HepG2 (cell line): ENCODE results near the gene METTL6. TPM values are rescaled to one million over a fixed set of nuclear protein-coding genes. Genes with fewer than 3 reads are reported as not detected.

Experiments used
- ATAC-seq: fragments of 200-7000 bp; cut with Tn5 transposase; 3 replicates; pipeline ENCODE4 v1.9.1; 2020; ENCODE audit warnings: mild to moderate bottlenecking, moderate library complexity
- BruUV-seq: library from RNA; stranded (reverse); fragments of 400-500 nt; replicated peaks from 2 replicates; lab custom pipeline; 2021; lab: Mats Ljungman, UMichigan
- CTCF ChIA-PET: fragments of 300-600 bp; formaldehyde crosslinking; extraction: SDS; loops from one replicate; lab custom pipeline; 2021; ENCODE audit warnings: low total read pairs, inconsistent platforms, low intra/inter-chr PET ratio; lab: Yijun Ruan, JAX
- POLR2A ChIA-PET: fragments of 350-600 bp; sonication (Branson Sonifier 250); formaldehyde crosslinking; loops from one replicate; lab custom pipeline; 2020; ENCODE audit warnings: antibody characterized with exemption, inconsistent platforms; lab: Yijun Ruan, JAX
- DNase-seq: peaks from one replicate; pipeline ENCODE4 v3.0.0-alpha.2; 2015; ENCODE audit warnings: low spot score
- FAIRE-seq: peaks from 3 replicates; lab custom pipeline; 2011; peaks lifted over from hg19 to GRCh38; lab: Jason Lieb, UNC
- H2AFZ ChIP-seq: one replicate; pipeline ENCODE4 v1.6.1; 2011; ENCODE audit warnings: low read length, inconsistent platforms
- H3K27ac ChIP-seq: fragments of 300-600 bp; 3 replicates; pipeline ENCODE4 v1.8.0; 2011; ENCODE audit warnings: mixed run types, mild to moderate bottlenecking, mixed read lengths, low read length, inconsistent platforms; ENCODE audit not compliant: insufficient read depth; ENCODE audit errors: extremely low read length
- H3K27me3 ChIP-seq, 2 experiments: fragments of 200-600 bp in 1 of 2; 2 replicates in 1 of 2; 3 replicates in 1 of 2; pipeline versions ENCODE4 v1.6.0 to v1.8.0; 2011; ENCODE audit warnings: low read length in 2 of 2, mild to moderate bottlenecking in 2 of 2, moderate library complexity in 2 of 2, inconsistent platforms in 1 of 2; ENCODE audit not compliant: insufficient read depth in 2 of 2, control insufficient read depth in 1 of 2
- H3K36me3 ChIP-seq, 2 experiments: fragments of 200-600 bp in 1 of 2; replicated peaks in 1 of 2; 2 replicates in 1 of 2; 3 replicates in 1 of 2; pipeline versions ENCODE4 v1.5.1 to v1.8.0; 2011; ENCODE audit warnings: low read length in 2 of 2, inconsistent platforms in 1 of 2; ENCODE audit not compliant: insufficient read depth in 2 of 2, control insufficient read depth in 1 of 2
- H3K4me1 ChIP-seq: 2 replicates; pipeline ENCODE4 v1.5.1; 2012; ENCODE audit warnings: low read length, inconsistent platforms; ENCODE audit not compliant: insufficient read depth
- H3K4me2 ChIP-seq: 2 replicates; pipeline ENCODE4 v1.6.0; 2011; ENCODE audit warnings: low read depth, low read length, inconsistent platforms
- H3K4me3 ChIP-seq, 3 experiments: fragments of 200-600 bp in 1 of 3; sonication (generic), shearing (Covaris generic) in 1 of 3; replicated peaks in 1 of 3; 2 replicates each; pipeline ENCODE4 v1.5.1; 2011 to 2016; ENCODE audit warnings: low read length in 3 of 3, inconsistent platforms in 2 of 3, low read depth in 2 of 3, mild to moderate bottlenecking in 2 of 3, control low read depth in 1 of 3, mixed read lengths in 1 of 3; ENCODE audit not compliant: insufficient read depth in 1 of 3
- H3K79me2 ChIP-seq: one replicate; pipeline ENCODE4 v1.6.1; 2011; ENCODE audit warnings: low read length, inconsistent platforms; ENCODE audit not compliant: insufficient read depth
- H3K9ac ChIP-seq: 2 replicates; pipeline ENCODE4 v1.6.0; 2011; ENCODE audit warnings: mild to moderate bottlenecking, low read depth, low read length, inconsistent platforms; ENCODE audit not compliant: insufficient read depth
- H3K9me3 ChIP-seq: 2 replicates; pipeline ENCODE4 v1.5.1; 2012; ENCODE audit warnings: mild to moderate bottlenecking, low read length
- H4K20me1 ChIP-seq: 2 replicates; pipeline ENCODE4 v1.6.0; 2011; ENCODE audit warnings: inconsistent platforms, mild to moderate bottlenecking, low read length, moderate library complexity; ENCODE audit not compliant: insufficient read depth
- ATM ChIP-seq: fragments of 450-650 bp; IDR thresholded peaks from 2 replicates; pipeline ENCODE4 v1.7.1; 2017; ENCODE audit warnings: mild to moderate bottlenecking, borderline replicate concordance
- DR1 ChIP-seq: sonication (generic); formaldehyde crosslinking; IDR thresholded peaks from 2 replicates; pipeline ENCODE4 v1.8.0; 2021; ENCODE audit warnings: mild to moderate bottlenecking, missing genetic modification reagents, inconsistent platforms
- FOXK1 ChIP-seq: sonication (generic); formaldehyde crosslinking; IDR thresholded peaks from 2 replicates; pipeline ENCODE4 v1.4.0; 2020; ENCODE audit warnings: low read depth, missing genetic modification reagents, borderline replicate concordance
- IKZF4 ChIP-seq: sonication (generic); formaldehyde crosslinking; IDR thresholded peaks from 2 replicates; pipeline ENCODE4 v1.5.1; 2020; ENCODE audit warnings: borderline replicate concordance, mild to moderate bottlenecking, low read depth, missing genetic modification reagents; ENCODE audit errors: not compliant biosample characterization
- NR2F1 ChIP-seq, 2 experiments: fragments of 450-650 bp in 1 of 2; formaldehyde crosslinking in 1 of 2; IDR thresholded peaks; 2 replicates each; pipeline versions ENCODE4 v1.5.0 to v1.6.1; 2016 to 2020; ENCODE audit warnings: mild to moderate bottlenecking in 1 of 2, missing compliant biosample characterization in 1 of 2, missing genetic modification reagents in 1 of 2, moderate library complexity in 1 of 2
- PTBP1 ChIP-seq: fragments of 200-400 bp; formaldehyde crosslinking; IDR thresholded peaks from 2 replicates; pipeline ENCODE4 v1.6.1; 2018; ENCODE audit warnings: low read length, low read depth; ENCODE audit not compliant: poor library complexity, severe bottlenecking
- ZNF10 ChIP-seq: sonication (generic); formaldehyde crosslinking; IDR thresholded peaks from 2 replicates; pipeline ENCODE4 v1.4.0; 2020; ENCODE audit warnings: mild to moderate bottlenecking, low read depth, missing genetic modification reagents, borderline replicate concordance
- ZNF772 ChIP-seq: sonication (generic); formaldehyde crosslinking; IDR thresholded peaks from 2 replicates; pipeline ENCODE4 v1.5.0; 2020; ENCODE audit warnings: mild to moderate bottlenecking, missing genetic modification reagents
- WGBS: methylation state at CpG from one replicate; pipeline ENCODE4 v1.1.6; 2017; ENCODE audit warnings: low lambda C conversion rate; 5-methylcytosine and 5-hydroxymethylcytosine counted together
- in situ Hi-C: cut with HindIII; loops from 2 replicates; pipeline ENCODE4 v1.10.0; 2017; ENCODE audit warnings: low pct_unique_long_range_greater_than_20kb; ENCODE audit not compliant: extremely low pct_ligation_motif_present
- intact Hi-C: fragments of 100-400 bp; cut with micrococcal nuclease; formaldehyde crosslinking; loops from one replicate; pipeline ENCODE4 v1.10.0; 2022; ENCODE audit not compliant: unreplicated experiment
- polyA plus RNA-seq, 8 experiments: library from polyadenylated mRNA; depleted of rRNA in 3 of 8; stranded (reverse) in 7 of 8; unstranded in 1 of 8; fragments of >200 nt; fragmentation: Illumina TruSeq in 4 of 8; extraction: Trizol in 4 of 8; gene quantifications; 2 replicates each; pipeline versions ENCODE4 v1.2.1 to v1.2.3, GENCODE V29; 2011 to 2016; ENCODE audit warnings: low read depth in 4 of 8, missing spikeins in 1 of 8, mixed read lengths in 1 of 8; ENCODE audit not compliant: insufficient read depth in 1 of 8
- total RNA-seq, 5 experiments: library from RNA; depleted of rRNA; stranded (reverse); fragments of >200 nt; fragmentation: Illumina TruSeq; extraction: Trizol; gene quantifications; 2 replicates each; pipeline ENCODE4 v1.2.3, GENCODE V29; 2016; ENCODE audit warnings: low read depth in 1 of 5
- TF ChIP-seq, protein P1 (sequence below): sonication (generic); formaldehyde crosslinking; IDR thresholded peaks from 2 replicates; pipeline ENCODE4 v1.5.0; 2020; ENCODE audit warnings: missing genetic modification reagents
- TF ChIP-seq, protein P2 (sequence below): sonication (generic); formaldehyde crosslinking; IDR thresholded peaks from 2 replicates; pipeline ENCODE4 v1.5.0; 2020; ENCODE audit warnings: mild to moderate bottlenecking, low read depth, missing genetic modification reagents, borderline replicate concordance

The METTL6 gene
- total and polyA plus RNA-seq, 2 of the 13 experiments (the other 11 are each of a cell fraction or from before 2014, with no cell fraction given), result 17.2 to 29.4 TPM

- WGBS, result 64% methylated on average over 5 of the region's 5 CpGs
- ATAC-seq (no peak), FAIRE-seq (no peak), DNase-seq (no peak)
- Histone ChIP-seq H3K27me3 (no peaks in the 10 kb centered on the region; a peak in 1 of 5 replicates), H2AFZ (no peak overlapping the region), H3K9ac (no peak overlapping the region), H3K4me3 (no peak overlapping the region), H3K36me3 (no peaks in the 10 kb centered on the region), H4K20me1 (no peaks in the 10 kb centered on the region), H3K4me1 (peaks cover 7% of the 10 kb centered on the region), H3K79me2 (no peaks in the 10 kb centered on the region), H3K9me3 (no peaks in the 10 kb centered on the region), H3K27ac (no peak overlapping the region), H3K4me2 (no peak overlapping the region)
- intact Hi-C loops, result no loop called here
- ChIA-PET CTCF (no interaction called here), POLR2A (no interaction called here)
- TF ChIP-seq NR2F1 (CRISPR knock-in tag; IDR thresholded peaks at IDR 0.05) (no peak), IKZF4 (CRISPR knock-in tag) (no peak), ZNF772 (CRISPR knock-in tag) (no peak), ATM (no peak), ZNF10 (CRISPR knock-in tag) (no peak), DR1 (CRISPR knock-in tag) (no peak), FOXK1 (CRISPR knock-in tag) (no peak), PTBP1 (no peak)
- TF ChIP-seq, protein P1, sequence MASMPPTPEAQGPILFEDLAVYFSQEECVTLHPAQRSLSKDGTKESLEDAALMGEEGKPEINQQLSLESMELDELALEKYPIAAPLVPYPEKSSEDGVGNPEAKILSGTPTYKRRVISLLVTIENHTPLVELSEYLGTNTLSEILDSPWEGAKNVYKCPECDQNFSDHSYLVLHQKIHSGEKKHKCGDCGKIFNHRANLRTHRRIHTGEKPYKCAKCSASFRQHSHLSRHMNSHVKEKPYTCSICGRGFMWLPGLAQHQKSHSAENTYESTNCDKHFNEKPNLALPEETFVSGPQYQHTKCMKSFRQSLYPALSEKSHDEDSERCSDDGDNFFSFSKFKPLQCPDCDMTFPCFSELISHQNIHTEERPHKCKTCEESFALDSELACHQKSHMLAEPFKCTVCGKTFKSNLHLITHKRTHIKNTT (CRISPR knock-in tag), result no peak
- TF ChIP-seq, protein P2, sequence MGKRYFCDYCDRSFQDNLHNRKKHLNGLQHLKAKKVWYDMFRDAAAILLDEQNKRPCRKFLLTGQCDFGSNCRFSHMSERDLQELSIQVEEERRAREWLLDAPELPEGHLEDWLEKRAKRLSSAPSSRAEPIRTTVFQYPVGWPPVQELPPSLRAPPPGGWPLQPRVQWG (CRISPR knock-in tag), result no peak
- in situ Hi-C loops, result no loop called here
- BruUV-seq, result no TSS peak
Measured at GRCh38 chr3:15462451-15462850, 35.1 kb upstream of the METTL6 start.
